Psoas muscle (tissue), 8 donors: Measurements from ENCODE around the gene ZC3H6. TPM values are rescaled to one million over a fixed set of nuclear protein-coding genes. Genes with fewer than 3 reads are reported as not detected.

Source experiments
- ATAC-seq, 4 donors: fragments of 200-7000 bp; cut with Tn5 transposase; one replicate each; pipeline ENCODE4 v1.9.1; 2020; ENCODE audit warnings: moderate library complexity in 3 of 4, mild to moderate bottlenecking in 2 of 4
- DNase-seq, 2 donors: peaks; one replicate each; pipeline ENCODE4 v3.0.0-alpha.2; 2020
- H3K27ac ChIP-seq: fragments of 200-600 bp; one replicate; pipeline ENCODE4 v1.8.0; 2022
- H3K27me3 ChIP-seq, 3 donors: fragments of 200-600 bp in 1 of 3; one replicate each; pipeline versions ENCODE4 v1.6.1 to v1.8.0; 2013 to 2022; ENCODE audit warnings: low read length in 2 of 3, mild to moderate bottlenecking in 2 of 3, moderate library complexity in 1 of 3; ENCODE audit not compliant: insufficient read depth in 3 of 3
- H3K36me3 ChIP-seq, 2 donors: fragments of 200-600 bp in 1 of 2; one replicate each; pipeline versions ENCODE4 v1.6.1 to v1.8.0; 2013 to 2022; ENCODE audit warnings: low read depth in 1 of 2, mild to moderate bottlenecking in 1 of 2, moderate library complexity in 1 of 2; ENCODE audit not compliant: insufficient read depth in 1 of 2
- H3K4me1 ChIP-seq: fragments of 200-600 bp; one replicate; pipeline ENCODE4 v1.8.0; 2022
- H3K4me3 ChIP-seq: fragments of 200-600 bp; one replicate; pipeline ENCODE4 v1.8.0; 2022; ENCODE audit warnings: mild to moderate bottlenecking
- H3K9me3 ChIP-seq: fragments of 200-600 bp; one replicate; pipeline ENCODE4 v1.8.0; 2022
- WGBS, 3 donors: extraction: QIAGEN DNeasy Blood & Tissue Kit; methylation state at CpG; one replicate each; pipeline versions ENCODE4 v1.1.6 to v1.1.7; 2013; 5-methylcytosine and 5-hydroxymethylcytosine counted together
- intact Hi-C, 2 donors: fragments of 100-400 bp; cut with DNase I; formaldehyde crosslinking; loops; one replicate each; pipeline versions ENCODE4 v1.11.0 to v1.14.2; 2022
- polyA plus RNA-seq, 3 donors: library from polyadenylated mRNA; stranded (reverse); fragments of 200-250 nt; gene quantifications; one replicate each; pipeline ENCODE4 v1.2.3, GENCODE V29; 2013
- total RNA-seq, 4 donors: library from RNA; stranded (reverse); fragmentation: NEBNext Ultra II Directional in 2 of 4; extraction: Animal tissue kit (Norgen Biotek cat#: 25700) in 2 of 4; gene quantifications; one replicate each; pipeline versions ENCODE4 v1.2.1 to v1.2.4, GENCODE V29; 2021 to 2023
- TF ChIP-seq, protein P1 (sequence below): fragments of 200-600 bp; IDR thresholded peaks from one replicate; pipeline ENCODE4 v1.8.0; 2022; ENCODE audit warnings: antibody characterized with exemption
- donor health status: healthy with polysubstance abuse.
- donor health status: DM: no; HTN: no; CAD: no; lungs with moderate emphysema.
- donor health status: Bipolar disorder and iron deficiency.
- donor health status: healthy.
- donor health status: DM: yes; HTN: yes; CAD: no.
- donor health status: DM: no; HTN: no; CAD: no.
- donor health status: DM: no; HTN: no; CAD: no.
- donor health status: DM: yes; HTN: yes; CAD: no.

ZC3H6 gene
- total and polyA plus RNA-seq, 7 donors, result 0.81 to 14.6 (median 11.2) TPM

DNA sequence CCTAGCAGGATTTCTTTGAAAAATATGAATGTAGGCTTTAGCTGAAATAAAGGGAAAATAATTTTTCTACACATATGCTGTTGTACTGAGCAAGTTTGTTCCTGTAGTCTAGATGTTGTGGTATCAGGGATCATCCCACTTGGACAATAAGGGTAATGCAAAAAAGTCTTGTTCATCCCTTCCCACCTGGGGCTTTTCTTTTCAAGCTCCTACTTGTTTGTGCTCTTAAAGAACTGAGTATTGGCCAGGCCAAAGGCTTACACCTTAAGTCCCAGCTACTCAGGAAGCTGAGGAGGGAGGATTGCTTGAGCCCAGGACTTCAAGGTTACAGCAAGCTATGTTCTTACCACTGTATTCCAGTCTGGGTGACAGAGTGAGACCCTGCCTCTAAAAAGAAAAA is 35.5 kb downstream of the ZC3H6 start:
- intact Hi-C loops, result no loop called here
- DNase-seq, result no peak
- peaks cover 0 to 49% of the 10 kb centered on the region in 2 donors for H3K36me3 ChIP-seq
- H3K9me3 ChIP-seq, result no peaks in the 10 kb centered on the region
- ATAC-seq, result no peak
- no peak overlapping the region for H3K4me3 ChIP-seq
- peaks cover 4% of the 10 kb centered on the region for H3K4me1 ChIP-seq
- TF ChIP-seq, protein P1, sequence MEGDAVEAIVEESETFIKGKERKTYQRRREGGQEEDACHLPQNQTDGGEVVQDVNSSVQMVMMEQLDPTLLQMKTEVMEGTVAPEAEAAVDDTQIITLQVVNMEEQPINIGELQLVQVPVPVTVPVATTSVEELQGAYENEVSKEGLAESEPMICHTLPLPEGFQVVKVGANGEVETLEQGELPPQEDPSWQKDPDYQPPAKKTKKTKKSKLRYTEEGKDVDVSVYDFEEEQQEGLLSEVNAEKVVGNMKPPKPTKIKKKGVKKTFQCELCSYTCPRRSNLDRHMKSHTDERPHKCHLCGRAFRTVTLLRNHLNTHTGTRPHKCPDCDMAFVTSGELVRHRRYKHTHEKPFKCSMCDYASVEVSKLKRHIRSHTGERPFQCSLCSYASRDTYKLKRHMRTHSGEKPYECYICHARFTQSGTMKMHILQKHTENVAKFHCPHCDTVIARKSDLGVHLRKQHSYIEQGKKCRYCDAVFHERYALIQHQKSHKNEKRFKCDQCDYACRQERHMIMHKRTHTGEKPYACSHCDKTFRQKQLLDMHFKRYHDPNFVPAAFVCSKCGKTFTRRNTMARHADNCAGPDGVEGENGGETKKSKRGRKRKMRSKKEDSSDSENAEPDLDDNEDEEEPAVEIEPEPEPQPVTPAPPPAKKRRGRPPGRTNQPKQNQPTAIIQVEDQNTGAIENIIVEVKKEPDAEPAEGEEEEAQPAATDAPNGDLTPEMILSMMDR, result no peak
- no peak overlapping the region for H3K27ac ChIP-seq
- H3K27me3 ChIP-seq, result no peaks in the 10 kb centered on the region

DNA sequence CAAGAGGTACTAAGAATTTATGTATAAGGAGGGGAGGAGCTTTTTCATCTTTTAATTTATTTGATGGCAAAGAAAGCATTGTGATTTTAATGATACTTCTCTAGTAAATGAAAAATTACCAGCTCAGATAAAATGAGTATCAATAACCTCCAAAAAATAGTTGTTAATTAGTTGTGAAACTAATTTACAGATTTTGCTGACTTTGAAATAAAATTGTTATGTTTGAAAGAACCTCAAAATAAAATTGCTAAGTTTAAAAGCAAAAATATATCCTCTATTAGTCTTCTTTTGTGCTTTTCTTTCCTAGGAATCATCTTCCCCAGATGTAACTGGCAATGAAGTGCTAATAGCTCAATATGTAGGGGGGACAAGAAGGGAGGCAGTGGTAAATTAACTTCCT is 36.5 kb downstream of the ZC3H6 start:
- peaks cover 4% of the 10 kb centered on the region for H3K4me1 ChIP-seq
- H3K36me3 ChIP-seq, result peaks cover 0 to 49% of the 10 kb centered on the region in 2 donors
- no peaks in the 10 kb centered on the region for H3K9me3 ChIP-seq
- ATAC-seq, result no peak
- TF ChIP-seq, protein P1, result no peak
- H3K27ac ChIP-seq, result no peak overlapping the region
- intact Hi-C loops, result no loop called here
- no peaks in the 10 kb centered on the region for H3K27me3 ChIP-seq
- no peak overlapping the region for H3K4me3 ChIP-seq
- DNase-seq, result no peak

DNA sequence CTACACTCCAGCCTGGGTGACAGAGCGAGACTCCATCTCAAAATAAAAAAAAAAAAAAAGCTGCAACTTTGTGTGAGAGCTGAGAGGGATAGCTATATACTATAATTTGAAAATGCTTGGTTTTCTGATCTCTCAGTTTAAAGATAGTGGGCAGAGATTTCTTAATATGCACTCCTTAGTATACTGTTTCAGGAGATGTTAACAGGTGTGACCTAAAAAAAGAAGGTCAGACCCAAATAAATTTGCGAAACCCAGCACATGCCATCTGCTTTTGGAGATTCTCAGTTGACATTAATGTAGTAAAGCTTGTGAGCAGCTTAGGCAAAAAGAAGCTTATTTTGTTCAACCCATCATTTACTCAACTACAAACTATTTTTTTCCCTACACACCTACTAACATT is 37.4 kb downstream of the ZC3H6 start:
- TF ChIP-seq, protein P1, result no peak
- 69 to 78% (median 74%) methylated on average over 2 of the region's 2 CpGs for WGBS, 3 donors
- peaks cover 0 to 46% of the 10 kb centered on the region in 2 donors for H3K36me3 ChIP-seq
- DNase-seq (no peak), ATAC-seq (peak in 1 of 4 donors; percentile 49)
- no peaks in the 10 kb centered on the region for H3K27me3 ChIP-seq
- H3K4me3 ChIP-seq, result no peak overlapping the region
- H3K27ac ChIP-seq, result peak overlapping the region; percentile 14
- intact Hi-C loops, result no loop called here
- H3K9me3 ChIP-seq, result no peaks in the 10 kb centered on the region
- H3K4me1 ChIP-seq, result peaks cover 4% of the 10 kb centered on the region

DNA sequence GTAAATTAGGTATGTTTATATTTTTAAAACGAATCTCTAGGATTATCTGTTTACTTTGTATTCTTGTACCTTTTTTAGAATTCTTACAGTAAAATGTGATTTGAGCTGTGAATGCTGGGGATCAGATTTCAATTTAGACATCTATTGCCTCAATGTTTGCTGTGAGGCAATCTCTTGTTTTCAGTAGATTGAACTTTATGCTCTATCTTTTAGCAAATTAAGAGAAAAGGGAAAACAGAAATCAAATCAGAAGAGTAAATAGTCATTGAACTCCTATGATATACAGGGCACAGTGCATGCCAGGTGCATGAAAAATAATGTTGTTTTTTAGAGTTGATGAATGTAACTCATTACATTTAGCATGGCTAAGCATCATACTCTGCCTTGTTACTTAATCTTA is 39.5 kb downstream of the ZC3H6 start:
- Histone ChIP-seq H3K4me3 (no peak overlapping the region), H3K36me3 (peaks cover 0 to 53% of the 10 kb centered on the region in 2 donors), H3K27me3 (no peaks in the 10 kb centered on the region), H3K27ac (no peak overlapping the region), H3K9me3 (no peaks in the 10 kb centered on the region), H3K4me1 (peaks cover 4% of the 10 kb centered on the region)
- 72 to 87% (median 80%) methylated on average over 1 of the region's 1 CpG for WGBS, 3 donors
- TF ChIP-seq, protein P1, result no peak
- intact Hi-C loops, result no loop called here
- ATAC-seq, result no peak
- no peak for DNase-seq
